Body of pancreas (tissue), 4 donors: Measurements from ENCODE around the gene HMGCR.

Experiments
- CTCF ChIP-seq, 7 experiments: fragments of 450-650 bp in 4 of 7; fragments of 200-600 bp in 3 of 7; sonication (generic) in 3 of 7; IDR thresholded peaks; one replicate each; pipeline ENCODE4 v1.5.1; 2016 to 2019; ENCODE audit warnings: antibody characterized with exemption in 7 of 7
- POLR2A ChIP-seq, 3 donors: fragments of 450-650 bp; IDR thresholded peaks; one replicate each; pipeline ENCODE4 v1.6.1; 2016; ENCODE audit warnings: antibody characterized with exemption in 3 of 3, mild to moderate bottlenecking in 2 of 3

GRCh38 chr5:75324791-75325190 lies 12.2 kb upstream of the HMGCR start:
- TF ChIP-seq POLR2A (IDR thresholded peaks at IDR 0.05) (no peak), CTCF (IDR thresholded peaks at IDR 0.05) (no peak)
